H1 (cell line): ENCODE measurements around the gene HS6ST1. TPM values are rescaled to one million over a fixed set of nuclear protein-coding genes. Genes with fewer than 3 reads are reported as not detected.

Experiments used
- CTCF ChIA-PET: fragments of 300-600 bp; sonication (Branson Sonifier 250); formaldehyde crosslinking; loops from one replicate; lab custom pipeline; 2021; ENCODE audit not compliant: partially characterized antibody; lab: Charles Lee
- POLR2A ChIA-PET: fragments of 300-600 bp; sonication (Branson Sonifier 250); formaldehyde crosslinking; loops from one replicate; lab custom pipeline; 2021; ENCODE audit warnings: inconsistent platforms; ENCODE audit not compliant: partially characterized antibody; lab: Charles Lee
- DNase-seq, 2 experiments: peaks; one replicate each; pipeline versions ENCODE4 v3.0.0 to v3.0.0-alpha.2; 2010 to 2022; ENCODE audit warnings: low spot score in 2 of 2, low read depth in 1 of 2, mixed read lengths in 1 of 2
- FAIRE-seq: peaks from 2 replicates; lab custom pipeline; 2011; peaks lifted over from hg19 to GRCh38; lab: Jason Lieb, UNC
- H2AFZ ChIP-seq: 2 replicates; pipeline ENCODE4 v1.8.1; 2012; ENCODE audit warnings: low read length, inconsistent platforms
- H2AK5ac ChIP-seq: 2 replicates; pipeline ENCODE4 v1.6.1; 2013; ENCODE audit warnings: low read depth, low read length
- H2BK120ac ChIP-seq: replicated peaks from 2 replicates; pipeline ENCODE3; 2013; ENCODE audit warnings: low read depth, low read length, inconsistent platforms
- H2BK12ac ChIP-seq: 2 replicates; pipeline ENCODE4 v1.6.1; 2013; ENCODE audit warnings: low read depth, low read length
- H2BK15ac ChIP-seq: 2 replicates; pipeline ENCODE4 v1.6.1; 2013; ENCODE audit warnings: low read length
- H2BK20ac ChIP-seq: 2 replicates; pipeline ENCODE4 v1.6.1; 2013; ENCODE audit warnings: low read length
- H2BK5ac ChIP-seq: 2 replicates; pipeline ENCODE4 v1.6.1; 2013; ENCODE audit warnings: low read depth, low read length
- H3K14ac ChIP-seq: 2 replicates; pipeline ENCODE4 v1.6.1; 2013; ENCODE audit warnings: inconsistent platforms; ENCODE audit not compliant: insufficient read length
- H3K18ac ChIP-seq: 2 replicates; pipeline ENCODE4 v1.6.1; 2013; ENCODE audit warnings: low read length; ENCODE audit errors: extremely low read depth
- H3K23ac ChIP-seq: 2 replicates; pipeline ENCODE4 v1.6.1; 2013; ENCODE audit warnings: inconsistent platforms; ENCODE audit not compliant: insufficient read length
- H3K23me2 ChIP-seq: 2 replicates; pipeline ENCODE4 v1.6.1; 2013; ENCODE audit warnings: low read depth, low read length
- H3K27ac ChIP-seq: 2 replicates; pipeline ENCODE4 v1.6.1; 2011; ENCODE audit warnings: low read depth, low read length, inconsistent platforms
- H3K27me3 ChIP-seq, 4 experiments: replicated peaks in 1 of 4; 1 replicate in 1 of 4; 2 replicates in 3 of 4; pipeline versions ENCODE4 v1.6.1 to v1.8.1; 2011 to 2013; ENCODE audit warnings: low read length in 3 of 4, mild to moderate bottlenecking in 3 of 4, inconsistent platforms in 2 of 4, mixed read lengths in 2 of 4, moderate library complexity in 1 of 4; ENCODE audit not compliant: control insufficient read depth in 3 of 4, insufficient read depth in 3 of 4; ENCODE audit errors: extremely low read depth in 1 of 4
- H3K36me3 ChIP-seq, 4 experiments: 2 replicates each; pipeline versions ENCODE4 v1.6.1 to v1.8.1; 2011 to 2013; ENCODE audit warnings: mild to moderate bottlenecking in 4 of 4, low read length in 3 of 4, moderate library complexity in 2 of 4, control low read depth in 1 of 4, inconsistent platforms in 1 of 4; ENCODE audit not compliant: insufficient read depth in 4 of 4, control insufficient read depth in 2 of 4
- H3K4ac ChIP-seq: replicated peaks from 2 replicates; pipeline ENCODE3; 2013; ENCODE audit warnings: low read length, low read depth, mixed read lengths, inconsistent platforms; ENCODE audit not compliant: insufficient read length
- H3K4me1 ChIP-seq, 4 experiments: replicated peaks in 1 of 4; 1 replicate in 1 of 4; 2 replicates in 3 of 4; pipeline versions ENCODE4 v1.6.1 to v1.8.1; 2011 to 2013; ENCODE audit warnings: low read length in 3 of 4, inconsistent platforms in 2 of 4, mixed read lengths in 1 of 4; ENCODE audit not compliant: insufficient read depth in 4 of 4, control insufficient read depth in 3 of 4
- H3K4me2 ChIP-seq, 2 experiments: 2 replicates each; pipeline versions ENCODE4 v1.6.1 to v1.8.1; 2011 to 2013; ENCODE audit warnings: low read depth in 2 of 2, low read length in 2 of 2, control low read depth in 1 of 2, inconsistent platforms in 1 of 2, mild to moderate bottlenecking in 1 of 2; ENCODE audit not compliant: insufficient read depth in 1 of 2
- H3K4me3 ChIP-seq, 4 experiments: fragments of 200-600, 300-600 bp in 1 of 4; sonication (generic), shearing (Covaris generic), sonication (Bioruptor Twin) in 1 of 4; 2 replicates each; pipeline versions ENCODE4 v1.5.1 to v1.8.1; 2011 to 2016; ENCODE audit warnings: low read length in 4 of 4, low read depth in 3 of 4, control low read depth in 2 of 4, inconsistent platforms in 2 of 4, mild to moderate bottlenecking in 2 of 4, mixed read lengths in 1 of 4, moderate library complexity in 1 of 4; ENCODE audit not compliant: insufficient read depth in 2 of 4; ENCODE audit errors: extremely low read depth in 1 of 4
- H3K56ac ChIP-seq: replicated peaks from 2 replicates; pipeline ENCODE3; 2013; ENCODE audit warnings: low read depth, mild to moderate bottlenecking, mixed read lengths, low read length, inconsistent platforms; ENCODE audit not compliant: insufficient read length
- H3K79me1 ChIP-seq: 2 replicates; pipeline ENCODE4 v1.6.1; 2013; ENCODE audit warnings: low read depth, low read length, control low read depth
- H3K79me2 ChIP-seq, 2 experiments: 2 replicates each; pipeline versions ENCODE4 v1.6.1 to v1.8.1; 2012 to 2013; ENCODE audit warnings: low read length in 2 of 2, mild to moderate bottlenecking in 2 of 2, inconsistent platforms in 1 of 2; ENCODE audit not compliant: insufficient read depth in 2 of 2, control insufficient read depth in 1 of 2
- H3K9ac ChIP-seq, 4 experiments: replicated peaks in 1 of 4; 1 replicate in 1 of 4; 2 replicates in 3 of 4; pipeline versions ENCODE4 v1.6.1 to v1.8.1; 2011 to 2013; ENCODE audit warnings: low read depth in 3 of 4, low read length in 3 of 4, control low read depth in 2 of 4, mild to moderate bottlenecking in 2 of 4, moderate library complexity in 2 of 4, inconsistent platforms in 1 of 4; ENCODE audit errors: extremely low read depth in 1 of 4
- H3K9me3 ChIP-seq, 2 experiments: 2 replicates each; pipeline versions ENCODE4 v1.6.1 to v1.8.1; 2012 to 2013; ENCODE audit warnings: mild to moderate bottlenecking in 2 of 2, moderate library complexity in 2 of 2, control low read depth in 1 of 2, inconsistent platforms in 1 of 2, low read depth in 1 of 2, low read length in 1 of 2, mixed read lengths in 1 of 2; ENCODE audit not compliant: insufficient read depth in 2 of 2
- H4K20me1 ChIP-seq, 2 experiments: replicated peaks in 1 of 2; 2 replicates each; pipeline versions ENCODE3 to v1.8.1; 2011 to 2013; ENCODE audit warnings: inconsistent platforms in 2 of 2, low read length in 2 of 2, mild to moderate bottlenecking in 1 of 2; ENCODE audit not compliant: insufficient read depth in 2 of 2, control insufficient read depth in 1 of 2
- H4K5ac ChIP-seq: 2 replicates; pipeline ENCODE4 v1.6.1; 2013; ENCODE audit warnings: low read length, low read depth, mixed read lengths, inconsistent platforms; ENCODE audit not compliant: insufficient read length
- H4K8ac ChIP-seq: 2 replicates; pipeline ENCODE4 v1.8.0; 2013; ENCODE audit warnings: mild to moderate bottlenecking, moderate library complexity, low read length, inconsistent platforms; ENCODE audit not compliant: insufficient read depth; ENCODE audit errors: extremely low read depth
- H4K91ac ChIP-seq: replicated peaks from 2 replicates; pipeline ENCODE3; 2013; ENCODE audit warnings: low read length, mixed read lengths, inconsistent platforms; ENCODE audit not compliant: insufficient read length
- ASH2L ChIP-seq: fragments of 200-600, 300-600 bp; sonication (generic); IDR thresholded peaks from one replicate; pipeline ENCODE4 v1.7.1; 2017; ENCODE audit warnings: low read length
- BRCA1 ChIP-seq: IDR thresholded peaks from 2 replicates; pipeline ENCODE4 v1.6.1; 2012; ENCODE audit warnings: low read depth, low read length, improper control_type of control experiment
- CBX8 ChIP-seq: fragments of 300-800, 300-1000 bp; sonication (generic); IDR thresholded peaks from 2 replicates; pipeline ENCODE4 v1.7.1; 2016; ENCODE audit warnings: low read depth, low read length, borderline replicate concordance
- CHD1 ChIP-seq: IDR thresholded peaks from 2 replicates; pipeline ENCODE4 v1.6.1; 2012; ENCODE audit warnings: low read depth, low read length, improper control_type of control experiment
- EZH2 ChIP-seq: fragments of 200-600 bp; sonication (generic); IDR thresholded peaks from 2 replicates; pipeline ENCODE4 v1.7.1; 2012; ENCODE audit warnings: low read depth, mild to moderate bottlenecking, moderate library complexity, low read length, inconsistent platforms; ENCODE audit not compliant: severe bottlenecking
- FOSL1 ChIP-seq: IDR thresholded peaks from 2 replicates; pipeline ENCODE4 v1.6.1; 2011; ENCODE audit warnings: mild to moderate bottlenecking, low read depth, low read length, moderate library complexity; ENCODE audit not compliant: insufficient read depth
- GABPA ChIP-seq: IDR thresholded peaks from 2 replicates; pipeline ENCODE4 v1.6.1; 2011; ENCODE audit warnings: mild to moderate bottlenecking, low read length, moderate library complexity, borderline replicate concordance; ENCODE audit not compliant: insufficient read depth
- NRF1 ChIP-seq: IDR thresholded peaks from 2 replicates; pipeline ENCODE4 v1.6.1; 2011; ENCODE audit warnings: mild to moderate bottlenecking, low read depth, low read length, improper control_type of control experiment
- PHF8 ChIP-seq: fragments of 200-600 bp; sonication (generic); conservative IDR thresholded peaks from 2 replicates; pipeline ENCODE4 v1.7.1; 2012; ENCODE audit warnings: low read depth, mild to moderate bottlenecking, inconsistent platforms, low read length, moderate library complexity
- RAD21 ChIP-seq, 2 experiments: IDR thresholded peaks in 1 of 2; conservative IDR thresholded peaks in 1 of 2; 2 replicates each; pipeline ENCODE4 v1.6.1; 2011; ENCODE audit warnings: low read depth in 2 of 2, low read length in 2 of 2, improper control_type of control experiment in 1 of 2, inconsistent platforms in 1 of 2, mild to moderate bottlenecking in 1 of 2, moderate library complexity in 1 of 2
- RFX5 ChIP-seq: IDR thresholded peaks from 2 replicates; pipeline ENCODE4 v1.6.1; 2011; ENCODE audit warnings: low read depth, low read length, improper control_type of control experiment, borderline replicate concordance
- SUZ12 ChIP-seq: fragments of 200-600 bp; sonication (generic); IDR thresholded peaks from 2 replicates; pipeline ENCODE4 v1.6.1; 2012; ENCODE audit warnings: mild to moderate bottlenecking, inconsistent platforms, low read length, moderate library complexity, mixed read lengths
- WGBS, 2 experiments: shearing (Covaris generic) in 1 of 2; methylation state at CpG; one replicate each; pipeline versions ENCODE4 v1.1.6 to v1.1.7; 2013 to 2015; ENCODE audit warnings: low lambda C conversion rate in 2 of 2, mixed read lengths in 2 of 2, inconsistent platforms in 1 of 2, low coverage in 1 of 2, missing lambda C conversion rate in 1 of 2; ENCODE audit not compliant: insufficient replicate concordance in 2 of 2, insufficient coverage in 1 of 2, insufficient read length in 1 of 2; ENCODE audit errors: extremely low coverage in 1 of 2, missing lambda C conversion rate in 1 of 2; 5-methylcytosine and 5-hydroxymethylcytosine counted together
- polyA plus RNA-seq, 7 experiments: library from polyadenylated mRNA; depleted of rRNA in 3 of 7; stranded (reverse) in 5 of 7; unstranded in 2 of 7; fragments of >200 nt in 5 of 7; fragments of 200-250 nt in 2 of 7; gene quantifications; 1 replicate in 5 of 7; 2 replicates in 1 of 7; 4 replicates in 1 of 7; pipeline versions ENCODE4 v1.2.1 to v1.2.3, GENCODE V29; 2011 to 2013; ENCODE audit warnings: missing spikeins in 2 of 7, mixed read lengths in 2 of 7
- total RNA-seq: library from RNA; stranded (reverse); fragmentation: NEBNext Ultra II Directional; extraction: Animal tissue kit (Norgen Biotek cat#: 25700); gene quantifications from 2 replicates; pipeline ENCODE4 v1.2.1, GENCODE V29; 2021
- TF ChIP-seq, protein P1 (sequence below): IDR thresholded peaks from 2 replicates; pipeline ENCODE4 v1.6.1; 2012; ENCODE audit warnings: inconsistent platforms

The HS6ST1 gene
- total and polyA plus RNA-seq, 2 of the 8 experiments (the other 6 are each of a cell fraction or from before 2014, with no cell fraction given): 37.4 to 74.6 TPM

DNA sequence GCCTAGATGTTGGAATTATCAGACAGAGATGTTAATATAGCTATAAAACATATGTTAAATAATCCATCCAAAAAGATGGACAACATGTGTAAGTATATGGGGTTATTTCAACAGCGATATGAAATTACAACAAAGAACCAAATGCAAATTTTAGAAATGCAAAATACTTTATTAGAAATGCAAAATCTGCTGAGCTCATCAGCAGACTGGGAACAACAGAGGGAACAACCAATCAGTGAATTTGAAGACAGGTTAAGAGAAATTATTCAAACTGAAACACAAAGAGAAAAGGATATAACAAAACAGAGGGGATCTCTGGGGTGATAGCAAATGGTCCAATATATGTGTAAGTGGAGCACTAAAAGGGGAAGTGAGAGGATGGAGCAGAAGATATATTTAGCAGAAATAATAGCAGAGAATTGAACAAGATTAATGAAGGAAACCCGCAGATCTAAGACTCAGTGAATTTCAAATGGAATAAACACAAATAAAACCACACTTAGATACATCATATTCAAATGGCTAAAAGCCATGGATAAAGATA lies 13.5 kb upstream of the HS6ST1 start:
- POLR2A ChIA-PET: no interaction called here
- TF ChIP-seq CHD1 (no peak), CBX8 (no peak), RAD21 (IDR thresholded peaks at IDR 0.05 in 1 of 2, conservative IDR thresholded peaks at IDR 0.05 in 1 of 2; ENCODE audit: low read depth in 2 of 2, low read length in 2 of 2) (no peak), ASH2L (no peak), EZH2 (no peak), PHF8 (no peak), GABPA (no peak), RFX5 (no peak), BRCA1 (no peak), FOSL1 (no peak), NRF1 (no peak), SUZ12 (no peak)
- TF ChIP-seq, protein P1, sequence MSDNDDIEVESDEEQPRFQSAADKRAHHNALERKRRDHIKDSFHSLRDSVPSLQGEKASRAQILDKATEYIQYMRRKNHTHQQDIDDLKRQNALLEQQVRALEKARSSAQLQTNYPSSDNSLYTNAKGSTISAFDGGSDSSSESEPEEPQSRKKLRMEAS: no peak

More for the DNA sequence above, 13.5 kb upstream of the HS6ST1 start:
- 91% methylated on average over 2 of the region's 2 CpGs; no CpG with 5 or more reads in 1 of the 2 experiments for WGBS, 2 experiments
- Histone ChIP-seq H2BK20ac (no peak overlapping the region), H3K4me3 (no peak overlapping the region), H2BK5ac (no peak overlapping the region), H3K23ac (no peak overlapping the region), H3K27ac (no peak overlapping the region), H3K4me1 (no peaks in the 10 kb centered on the region; a peak in 1 of 7 replicates), H2AFZ (no peak overlapping the region), H4K91ac (no peak overlapping the region), H2BK15ac (no peak overlapping the region), H2AK5ac (no peak overlapping the region), H3K79me2 (no peaks in the 10 kb centered on the region), H3K36me3 (no peaks in the 10 kb centered on the region), H3K27me3 (no peaks in the 10 kb centered on the region), H2BK120ac (no peak overlapping the region), H3K4ac (no peak overlapping the region), H3K79me1 (no peaks in the 10 kb centered on the region), H3K56ac (no peak overlapping the region), H3K4me2 (no peak overlapping the region), H3K18ac (no peak overlapping the region), H3K23me2 (no peaks in the 10 kb centered on the region), H4K5ac (no peak overlapping the region), H2BK12ac (no peak overlapping the region), H4K20me1 (no peaks in the 10 kb centered on the region), H4K8ac (no peak overlapping the region), H3K9me3 (peaks cover 2 to 11% of the 10 kb centered on the region in 2 experiments; a peak in 2 of 4 replicates), H3K9ac (no peak overlapping the region), H3K14ac (no peak overlapping the region)
- DNase-seq (no peak), FAIRE-seq (no peak)
- CTCF ChIA-PET: interaction anchor here (0.6 kb wide), 1 partner anchor 1303 kb away, joined by 4 read pairs; no protein-coding TSS in a partner anchor
